Fibroblast of lung (primary cell): ENCODE data around the gene CMIP. TPM values are rescaled to one million over a fixed set of nuclear protein-coding genes. Genes with fewer than 3 reads are reported as not detected.

ENCODE experiments used
- DNase-seq, 2 donors: peaks; one replicate each; pipeline versions ENCODE4 v3.0.0 to v3.0.0-alpha.2; 2010; ENCODE audit warnings: low read depth in 2 of 2
- H2AFZ ChIP-seq: 2 replicates; pipeline ENCODE4 v1.5.1; 2012; ENCODE audit warnings: low read length, control low read depth, inconsistent platforms
- H3K27ac ChIP-seq: 2 replicates; pipeline ENCODE4 v1.5.1; 2011; ENCODE audit warnings: low read length, control low read depth; ENCODE audit not compliant: insufficient read depth
- H3K27me3 ChIP-seq: 2 replicates; pipeline ENCODE4 v1.5.1; 2011; ENCODE audit warnings: mild to moderate bottlenecking, low read length; ENCODE audit not compliant: control insufficient read depth, insufficient read depth
- H3K36me3 ChIP-seq: 2 replicates; pipeline ENCODE4 v1.5.1; 2011; ENCODE audit warnings: low read length; ENCODE audit not compliant: control insufficient read depth, insufficient read depth
- H3K4me1 ChIP-seq: 2 replicates; pipeline ENCODE4 v1.5.1; 2011; ENCODE audit warnings: low read length; ENCODE audit not compliant: control insufficient read depth, insufficient read depth; ENCODE audit errors: extremely low read depth
- H3K4me2 ChIP-seq: 2 replicates; pipeline ENCODE4 v1.5.1; 2011; ENCODE audit warnings: low read length, control low read depth; ENCODE audit not compliant: insufficient read depth; ENCODE audit errors: extremely low read depth
- H3K4me3 ChIP-seq, 4 experiments: fragments of 200-600 bp in 1 of 4; sonication (generic) in 1 of 4; replicated peaks in 1 of 4; 2 replicates each; pipeline ENCODE4 v1.5.1; 2011 to 2016; ENCODE audit warnings: low read length in 4 of 4, low read depth in 3 of 4, mild to moderate bottlenecking in 3 of 4, control low read depth in 2 of 4, inconsistent platforms in 1 of 4, mixed read lengths in 1 of 4; ENCODE audit not compliant: insufficient read depth in 1 of 4; ENCODE audit errors: control extremely low read depth in 1 of 4
- H3K79me2 ChIP-seq: 2 replicates; pipeline ENCODE4 v1.5.1; 2012; ENCODE audit warnings: mild to moderate bottlenecking, low read length, inconsistent platforms; ENCODE audit not compliant: control insufficient read depth, insufficient read depth
- H3K9ac ChIP-seq: 2 replicates; pipeline ENCODE4 v1.5.1; 2011; ENCODE audit warnings: mild to moderate bottlenecking, low read length, control low read depth; ENCODE audit not compliant: insufficient read depth
- H3K9me3 ChIP-seq: 2 replicates; pipeline ENCODE4 v1.5.1; 2012; ENCODE audit warnings: low read depth, low read length; ENCODE audit not compliant: control insufficient read depth, insufficient read depth
- H4K20me1 ChIP-seq: 2 replicates; pipeline ENCODE4 v1.5.1; 2011; ENCODE audit warnings: low read length; ENCODE audit not compliant: control insufficient read depth, insufficient read depth; ENCODE audit errors: extremely low read depth
- EZH2 ChIP-seq: IDR thresholded peaks from 2 replicates; pipeline ENCODE4 v1.5.1; 2012; ENCODE audit warnings: low read length, control low read depth, mild to moderate bottlenecking; ENCODE audit errors: missing control alignments
- polyA plus RNA-seq, 2 donors: library from polyadenylated mRNA; depleted of rRNA in 1 of 2; stranded (reverse) in 1 of 2; unstranded in 1 of 2; fragments of >200 nt; gene quantifications; 2 replicates each; pipeline ENCODE4 v1.2.1, GENCODE V29; 2011 to 2012; ENCODE audit warnings: missing spikeins in 1 of 2
- total RNA-seq: library from RNA; depleted of rRNA; stranded (reverse); fragments of >200 nt; gene quantifications from 2 replicates; pipeline ENCODE4 v1.2.1, GENCODE V29; 2014
- TF ChIP-seq, protein P1 (sequence below), 2 donors: IDR thresholded peaks in 1 of 2; conservative IDR thresholded peaks in 1 of 2; 1 replicate in 1 of 2; 2 replicates in 1 of 2; pipeline ENCODE4 v1.5.1; 2011 to 2012; ENCODE audit warnings: low read length in 2 of 2, control low read depth in 1 of 2, inconsistent platforms in 1 of 2, low read depth in 1 of 2, mild to moderate bottlenecking in 1 of 2

CMIP gene
- total and polyA plus RNA-seq, 2 donors (not counting 1 experiment from before 2014, with no cell fraction given) = 1.9 to 5.1 TPM

DNA sequence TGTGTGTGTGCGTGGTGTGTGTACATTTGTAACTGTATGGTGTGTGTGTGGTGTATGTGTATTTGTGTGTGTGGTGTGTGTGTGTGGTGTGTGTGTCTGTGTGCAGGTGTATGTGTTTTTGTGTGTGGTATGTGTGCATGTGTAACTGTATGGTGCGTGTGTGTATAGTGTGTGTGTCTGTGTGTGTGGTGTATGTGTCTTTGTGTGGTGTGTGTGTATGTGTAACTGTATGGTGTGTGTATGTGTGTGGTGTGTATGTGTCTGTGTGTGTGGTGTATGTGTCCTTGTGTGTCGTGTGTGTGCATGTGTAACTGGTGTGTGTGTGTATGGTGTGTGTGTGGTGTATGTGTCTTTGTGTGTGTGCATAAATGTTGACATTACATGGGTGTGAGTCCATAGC is 170.8 kb downstream of the CMIP start:
- TF ChIP-seq, protein P1, sequence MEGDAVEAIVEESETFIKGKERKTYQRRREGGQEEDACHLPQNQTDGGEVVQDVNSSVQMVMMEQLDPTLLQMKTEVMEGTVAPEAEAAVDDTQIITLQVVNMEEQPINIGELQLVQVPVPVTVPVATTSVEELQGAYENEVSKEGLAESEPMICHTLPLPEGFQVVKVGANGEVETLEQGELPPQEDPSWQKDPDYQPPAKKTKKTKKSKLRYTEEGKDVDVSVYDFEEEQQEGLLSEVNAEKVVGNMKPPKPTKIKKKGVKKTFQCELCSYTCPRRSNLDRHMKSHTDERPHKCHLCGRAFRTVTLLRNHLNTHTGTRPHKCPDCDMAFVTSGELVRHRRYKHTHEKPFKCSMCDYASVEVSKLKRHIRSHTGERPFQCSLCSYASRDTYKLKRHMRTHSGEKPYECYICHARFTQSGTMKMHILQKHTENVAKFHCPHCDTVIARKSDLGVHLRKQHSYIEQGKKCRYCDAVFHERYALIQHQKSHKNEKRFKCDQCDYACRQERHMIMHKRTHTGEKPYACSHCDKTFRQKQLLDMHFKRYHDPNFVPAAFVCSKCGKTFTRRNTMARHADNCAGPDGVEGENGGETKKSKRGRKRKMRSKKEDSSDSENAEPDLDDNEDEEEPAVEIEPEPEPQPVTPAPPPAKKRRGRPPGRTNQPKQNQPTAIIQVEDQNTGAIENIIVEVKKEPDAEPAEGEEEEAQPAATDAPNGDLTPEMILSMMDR (conservative IDR thresholded peaks at IDR 0.05 in 1 of 2, IDR thresholded peaks at IDR 0.05 in 1 of 2; ENCODE audit: low read depth in 1 of 2, low read length in 2 of 2) = no peak
- TF ChIP-seq EZH2 = no peak
- no peaks in the 10 kb centered on the region for H3K9me3 ChIP-seq
- no peaks in the 10 kb centered on the region for H3K27me3 ChIP-seq
- no peak overlapping the region for H3K9ac ChIP-seq
- no peaks in the 10 kb centered on the region for H3K79me2 ChIP-seq
- no peak overlapping the region for H3K4me3 ChIP-seq
- no peaks in the 10 kb centered on the region for H3K36me3 ChIP-seq
- H4K20me1 ChIP-seq = no peaks in the 10 kb centered on the region
- H3K27ac ChIP-seq = no peak overlapping the region
- no peak for DNase-seq
- no peak overlapping the region for H3K4me2 ChIP-seq
- H3K4me1 ChIP-seq = peaks cover 5% of the 10 kb centered on the region
- no peak overlapping the region for H2AFZ ChIP-seq

DNA sequence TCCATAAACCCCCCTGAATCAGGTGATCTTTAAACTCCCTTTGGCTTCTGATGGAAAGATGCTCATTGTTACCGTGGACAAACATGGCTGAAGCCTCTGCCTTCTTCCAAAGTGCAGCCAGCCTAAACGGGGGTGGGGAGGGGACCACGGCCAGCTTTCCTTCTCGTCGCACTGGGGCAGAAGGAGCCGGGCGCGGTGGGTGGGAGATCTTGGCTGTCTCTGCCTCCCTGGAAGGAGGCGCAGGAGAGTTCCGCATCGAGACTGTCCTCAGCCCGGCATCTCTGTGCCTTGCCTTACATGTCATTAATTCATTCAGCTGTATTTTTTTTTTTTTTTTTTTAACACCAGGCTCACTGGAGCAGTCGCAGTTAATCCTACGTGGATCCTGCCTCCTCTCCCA is 171.2 kb downstream of the CMIP start:
- no peak overlapping the region for H2AFZ ChIP-seq
- H3K36me3 ChIP-seq = no peaks in the 10 kb centered on the region
- no peak overlapping the region for H3K9ac ChIP-seq
- no peaks in the 10 kb centered on the region for H3K27me3 ChIP-seq
- H3K4me1 ChIP-seq = peaks cover 4% of the 10 kb centered on the region
- H3K4me2 ChIP-seq = no peak overlapping the region
- H4K20me1 ChIP-seq = no peaks in the 10 kb centered on the region
- no peak overlapping the region for H3K27ac ChIP-seq
- DNase-seq = no peak
- H3K9me3 ChIP-seq = no peaks in the 10 kb centered on the region
- no peak overlapping the region for H3K4me3 ChIP-seq
- H3K79me2 ChIP-seq = no peaks in the 10 kb centered on the region
- TF ChIP-seq EZH2 = no peak
- TF ChIP-seq, protein P1 (conservative IDR thresholded peaks at IDR 0.05 in 1 of 2, IDR thresholded peaks at IDR 0.05 in 1 of 2; ENCODE audit: low read depth in 1 of 2, low read length in 2 of 2) = no peak

DNA sequence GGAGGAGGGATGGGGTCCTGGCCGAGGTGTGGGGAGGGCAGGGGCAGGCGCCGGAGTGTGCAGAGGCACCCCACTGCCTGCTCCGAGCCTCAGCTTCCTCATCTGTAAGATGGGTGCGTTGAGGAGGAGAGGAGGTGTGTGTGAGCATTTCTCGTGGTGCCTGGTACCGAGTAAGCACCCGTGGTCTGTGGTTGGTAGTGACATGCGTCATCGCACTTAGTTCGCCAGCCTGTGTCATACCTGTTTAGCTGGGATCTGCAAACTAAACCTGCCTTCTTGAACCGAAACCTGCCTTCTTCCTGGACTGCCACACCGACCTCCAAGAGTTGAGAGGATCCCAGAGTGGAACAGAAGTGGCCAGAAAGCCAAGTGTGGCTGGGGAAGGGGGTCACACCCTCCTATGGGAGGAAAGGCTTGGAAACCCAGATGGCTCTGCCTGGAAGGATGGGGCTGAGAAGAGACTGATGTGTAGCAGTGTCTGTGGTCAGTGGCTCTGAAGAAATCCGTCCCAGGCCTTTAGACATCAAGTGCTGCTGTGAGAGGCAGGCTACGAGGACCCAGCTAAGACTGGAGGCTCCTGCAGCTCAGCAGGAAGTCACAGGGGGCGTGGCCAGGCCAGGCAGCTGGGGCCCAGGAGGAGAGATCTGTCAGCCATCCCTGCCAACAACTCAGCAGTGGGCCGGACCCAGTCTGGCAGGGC is 171.9 kb downstream of the CMIP start:
- Histone ChIP-seq H3K36me3 (no peaks in the 10 kb centered on the region), H3K4me2 (peak overlapping the region; percentile 23), H4K20me1 (no peaks in the 10 kb centered on the region), H2AFZ (no peak overlapping the region), H3K4me3 (no peak overlapping the region), H3K79me2 (no peaks in the 10 kb centered on the region), H3K4me1 (peaks cover 4% of the 10 kb centered on the region), H3K27ac (no peak overlapping the region), H3K9ac (no peak overlapping the region), H3K27me3 (no peaks in the 10 kb centered on the region), H3K9me3 (no peaks in the 10 kb centered on the region)
- TF ChIP-seq EZH2 = no peak
- TF ChIP-seq, protein P1 (conservative IDR thresholded peaks at IDR 0.05 in 1 of 2, IDR thresholded peaks at IDR 0.05 in 1 of 2; ENCODE audit: low read depth in 1 of 2, low read length in 2 of 2) = no peak
- peak; percentile 57 to 59 for DNase-seq
